Thyroid gland (tissue), 4 donors: ENCODE results near the gene LPCAT2.

Experiments used
- CTCF ChIP-seq, 6 experiments: fragments of 200-600 bp in 3 of 6; fragments of 450-650 bp in 3 of 6; sonication (generic) in 3 of 6; IDR thresholded peaks; one replicate each; pipeline ENCODE4 v1.5.1; 2016 to 2019; ENCODE audit warnings: antibody characterized with exemption in 6 of 6, mild to moderate bottlenecking in 2 of 6, inconsistent platforms in 1 of 6, moderate library complexity in 1 of 6
- POLR2A ChIP-seq, 2 donors: fragments of 450-650 bp; IDR thresholded peaks; one replicate each; pipeline ENCODE4 v1.6.1; 2017; ENCODE audit warnings: antibody characterized with exemption in 2 of 2, mild to moderate bottlenecking in 2 of 2, moderate library complexity in 1 of 2

GRCh38 chr16:55552621-55553020 is 43.7 kb downstream of the LPCAT2 start:
- TF ChIP-seq CTCF (IDR thresholded peaks at IDR 0.05) (no peak), POLR2A (IDR thresholded peaks at IDR 0.05) (no peak)
